Upper lobe of left lung (tissue), 6 donors: ENCODE data around the gene INHBE. TPM values are rescaled to one million over a fixed set of nuclear protein-coding genes. Genes with fewer than 3 reads are reported as not detected.

Experiments
- ATAC-seq, 2 donors: fragments of 200-7000 bp; cut with Tn5 transposase; one replicate each; pipeline ENCODE4 v1.9.1; 2022; ENCODE audit warnings: mild to moderate bottlenecking in 2 of 2, moderate library complexity in 2 of 2; ENCODE audit not compliant: low FRiP score in 2 of 2
- DNase-seq, 2 donors: peaks; one replicate each; pipeline ENCODE4 v3.0.0-alpha.2; 2019 to 2020
- H3K27ac ChIP-seq, 4 donors: fragments of 200-600 bp; sonication (generic); one replicate each; pipeline ENCODE4 v1.5.1; 2016 to 2019
- H3K27me3 ChIP-seq, 4 donors: fragments of 200-600 bp; sonication (generic); one replicate each; pipeline ENCODE4 v1.5.1; 2017 to 2019
- H3K36me3 ChIP-seq, 4 donors: fragments of 200-600 bp; sonication (generic); one replicate each; pipeline ENCODE4 v1.5.1; 2016 to 2019
- H3K4me1 ChIP-seq, 4 donors: fragments of 200-600 bp; sonication (generic); one replicate each; pipeline ENCODE4 v1.5.1; 2018 to 2019
- H3K4me3 ChIP-seq, 4 donors: fragments of 200-600 bp; sonication (generic); one replicate each; pipeline ENCODE4 v1.5.1; 2017 to 2019; ENCODE audit warnings: mild to moderate bottlenecking in 2 of 4, moderate library complexity in 1 of 4
- H3K9me3 ChIP-seq, 4 donors: fragments of 200-600 bp; sonication (generic); one replicate each; pipeline ENCODE4 v1.5.1; 2018 to 2019
- CTCF ChIP-seq, 6 experiments: fragments of 450-650 bp in 4 of 6; fragments of 200-600 bp in 2 of 6; sonication (generic) in 2 of 6; IDR thresholded peaks; one replicate each; pipeline ENCODE4 v1.5.1; 2016 to 2019; ENCODE audit warnings: antibody characterized with exemption in 6 of 6
- EP300 ChIP-seq, 4 donors: sonication (generic); formaldehyde crosslinking; IDR thresholded peaks; one replicate each; pipeline ENCODE4 v1.5.1; 2017; ENCODE audit warnings: antibody characterized with exemption in 4 of 4, control low read depth in 2 of 4
- POLR2A ChIP-seq, 4 donors: fragments of 450-650 bp; IDR thresholded peaks; one replicate each; pipeline ENCODE4 v1.5.1; 2016 to 2017; ENCODE audit warnings: antibody characterized with exemption in 4 of 4, mild to moderate bottlenecking in 2 of 4
- POLR2AphosphoS5 ChIP-seq, 2 donors: sonication (generic); formaldehyde crosslinking; IDR thresholded peaks; one replicate each; pipeline ENCODE4 v1.5.1; 2017; ENCODE audit warnings: antibody characterized with exemption in 2 of 2
- WGBS, 2 donors: methylation state at CpG; one replicate each; pipeline ENCODE4 v1.1.5; 2017 to 2018; 5-methylcytosine and 5-hydroxymethylcytosine counted together
- total RNA-seq, 6 donors: library from RNA; depleted of rRNA in 4 of 6; stranded (reverse); fragments of >200 nt in 4 of 6; gene quantifications; one replicate each; pipeline versions ENCODE4 v1.1.0 to v1.2.1, GENCODE V29; 2016 to 2021
- donor health status: DM: no; HTN: no; CAD: no; lungs with moderate emphysema.
- donor health status: DM: no; HTN: yes; CAD: no; lungs with severe emphysema.

INHBE gene
- total RNA-seq, 6 donors from 2014 or later: 0.11 TPM; not detected in 5

DNA sequence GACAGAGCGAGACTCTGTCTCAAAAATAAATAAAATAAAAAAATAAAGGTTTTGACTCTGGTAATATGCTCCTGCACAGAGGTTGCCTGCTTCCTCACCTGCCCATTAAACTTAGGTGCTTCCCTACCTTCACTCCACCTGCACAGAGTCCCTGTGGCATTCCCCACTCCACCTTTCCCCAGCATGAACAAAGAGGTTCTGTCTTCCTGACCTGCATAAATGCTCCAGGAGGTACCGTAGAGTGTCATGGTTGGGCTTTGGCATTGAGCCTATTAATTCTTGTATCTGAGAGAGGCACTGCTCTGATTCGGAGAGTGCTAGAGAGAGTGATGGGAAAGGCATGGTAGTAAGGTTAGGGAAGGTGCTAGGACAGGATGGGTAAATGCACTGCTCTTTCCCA lies 18.3 kb downstream of the INHBE start:
- no peak overlapping the region for H3K27ac ChIP-seq
- TF ChIP-seq CTCF (IDR thresholded peaks at IDR 0.05): no peak
- no peak for TF ChIP-seq POLR2AphosphoS5 (IDR thresholded peaks at IDR 0.05)
- no peak for TF ChIP-seq POLR2A (IDR thresholded peaks at IDR 0.05)
- peaks cover 0 to 14% (median 1%) of the 10 kb centered on the region in 4 donors for H3K36me3 ChIP-seq
- H3K4me3 ChIP-seq: no peak overlapping the region
- DNase-seq: no peak
- peaks cover 0 to 24% (median 6%) of the 10 kb centered on the region in 4 donors for H3K27me3 ChIP-seq
- peaks cover 13 to 30% (median 19%) of the 10 kb centered on the region in 4 donors for H3K4me1 ChIP-seq
- ATAC-seq: no peak
- WGBS, 2 donors: 69 to 73% methylated on average over 3 of the region's 3 CpGs
- H3K9me3 ChIP-seq: no peaks in the 10 kb centered on the region

DNA sequence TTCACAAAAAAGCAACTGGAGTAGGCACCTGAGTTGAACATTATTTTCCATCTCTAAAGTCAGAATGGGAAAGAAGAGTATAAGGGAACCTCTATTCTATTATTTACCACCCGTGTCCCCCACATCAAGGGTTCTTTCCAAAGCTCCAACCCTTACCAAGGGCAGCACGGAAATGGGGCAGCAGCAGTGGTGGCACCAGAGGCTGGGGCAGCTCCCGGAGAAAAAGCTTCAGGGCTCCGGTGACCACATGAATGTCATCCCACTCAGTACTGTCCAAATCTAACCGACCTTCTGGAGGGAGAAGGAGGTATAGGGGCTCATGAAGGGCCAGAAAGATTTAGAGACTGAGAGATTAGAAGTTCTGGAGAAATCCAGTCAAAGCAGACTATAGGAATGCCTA lies 18.8 kb downstream of the INHBE start:
- no peak for DNase-seq
- H3K9me3 ChIP-seq: no peaks in the 10 kb centered on the region
- no peak for ATAC-seq
- WGBS, 2 donors: 87 to 90% methylated on average over 5 of the region's 5 CpGs
- peaks cover 0 to 13% (median 1%) of the 10 kb centered on the region in 4 donors for H3K36me3 ChIP-seq
- no peak overlapping the region for H3K4me3 ChIP-seq
- H3K27me3 ChIP-seq: peaks cover 0 to 24% (median 6%) of the 10 kb centered on the region in 4 donors
- TF ChIP-seq POLR2AphosphoS5 (IDR thresholded peaks at IDR 0.05) (no peak), CTCF (IDR thresholded peaks at IDR 0.05) (no peak), POLR2A (IDR thresholded peaks at IDR 0.05) (no peak), EP300 (IDR thresholded peaks at IDR 0.05) (no peak)
- H3K4me1 ChIP-seq: peaks cover 13 to 35% (median 19%) of the 10 kb centered on the region in 4 donors
- H3K27ac ChIP-seq: no peak overlapping the region

- H3K9me3 ChIP-seq: no peaks in the 10 kb centered on the region
- H3K27me3 ChIP-seq: peaks cover 0 to 24% (median 6%) of the 10 kb centered on the region in 4 donors
- no peak overlapping the region for H3K27ac ChIP-seq
- H3K36me3 ChIP-seq: peaks cover 0 to 9% (median 1%) of the 10 kb centered on the region in 4 donors
- no peak for TF ChIP-seq EP300 (IDR thresholded peaks at IDR 0.05)
- TF ChIP-seq POLR2A (IDR thresholded peaks at IDR 0.05): no peak
- TF ChIP-seq POLR2AphosphoS5 (IDR thresholded peaks at IDR 0.05): no peak
- TF ChIP-seq CTCF (IDR thresholded peaks at IDR 0.05): no peak
- no peak overlapping the region for H3K4me3 ChIP-seq
- no peak for ATAC-seq
- DNase-seq: no peak
- 73 to 81% methylated on average over 7 to 8 of the region's 8 CpGs for WGBS, 2 donors
- peaks cover 13 to 37% (median 23%) of the 10 kb centered on the region in 4 donors for H3K4me1 ChIP-seq
Observed at GRCh38 chr12:57474430-57474829, 19.3 kb downstream of the INHBE start.

DNA sequence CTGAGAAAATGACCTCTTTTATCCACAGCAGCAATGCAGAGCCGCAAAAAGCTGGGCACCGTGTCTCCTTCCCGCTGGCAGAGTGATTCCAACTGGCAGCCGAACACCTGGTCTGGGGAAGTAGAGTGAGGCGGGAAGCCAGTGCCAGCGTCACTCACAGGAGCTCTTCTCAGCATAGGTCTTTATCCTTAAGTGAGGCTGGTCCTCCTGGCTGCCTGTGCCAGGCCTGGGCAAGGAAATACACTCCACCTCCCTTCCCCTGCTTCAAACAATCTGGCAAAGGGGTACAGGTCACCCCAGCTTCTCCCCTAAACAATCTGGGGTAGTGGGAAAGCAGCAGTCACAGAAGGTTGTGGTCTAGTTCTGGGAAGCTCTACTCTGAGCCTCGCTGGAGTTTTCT lies 19.8 kb downstream of the INHBE start:
- Histone ChIP-seq H3K36me3 (peaks cover 0 to 4% (median 1%) of the 10 kb centered on the region in 4 donors), H3K4me1 (peaks cover 13 to 37% (median 25%) of the 10 kb centered on the region in 4 donors), H3K27me3 (peaks cover 0 to 24% (median 6%) of the 10 kb centered on the region in 4 donors), H3K9me3 (no peaks in the 10 kb centered on the region), H3K4me3 (peak overlapping the region in 1 of 4 donors; percentile 54), H3K27ac (no peak overlapping the region)
- ATAC-seq: no peak
- TF ChIP-seq CTCF (IDR thresholded peaks at IDR 0.05) (no peak), EP300 (IDR thresholded peaks at IDR 0.05) (no peak), POLR2A (IDR thresholded peaks at IDR 0.05) (no peak), POLR2AphosphoS5 (IDR thresholded peaks at IDR 0.05) (no peak)
- DNase-seq: no peak
- 80 to 81% methylated on average over 7 of the region's 7 CpGs for WGBS, 2 donors
